GM12864 (cell line): ENCODE results near the gene PHGDH.
"Not testable (repeated sequence)": the region's sequence is repeated elsewhere in the genome, so short reads cannot be mapped to it uniquely, and the experiment has no call there.

Experiments used
- DNase-seq: peaks from one replicate; pipeline ENCODE4 v3.0.0-alpha.2; 2011; ENCODE audit warnings: low read depth
- H3K4me3 ChIP-seq: 2 replicates; pipeline ENCODE4 v1.5.1; 2011; ENCODE audit warnings: mild to moderate bottlenecking, low read depth, low read length, control low read depth
- TF ChIP-seq, protein P1 (sequence below): IDR thresholded peaks from 2 replicates; pipeline ENCODE4 v1.5.1; 2011; ENCODE audit warnings: low read depth, mild to moderate bottlenecking, moderate library complexity, low read length, control low read depth, inconsistent platforms; ENCODE audit errors: missing control alignments

The PHGDH gene

DNA sequence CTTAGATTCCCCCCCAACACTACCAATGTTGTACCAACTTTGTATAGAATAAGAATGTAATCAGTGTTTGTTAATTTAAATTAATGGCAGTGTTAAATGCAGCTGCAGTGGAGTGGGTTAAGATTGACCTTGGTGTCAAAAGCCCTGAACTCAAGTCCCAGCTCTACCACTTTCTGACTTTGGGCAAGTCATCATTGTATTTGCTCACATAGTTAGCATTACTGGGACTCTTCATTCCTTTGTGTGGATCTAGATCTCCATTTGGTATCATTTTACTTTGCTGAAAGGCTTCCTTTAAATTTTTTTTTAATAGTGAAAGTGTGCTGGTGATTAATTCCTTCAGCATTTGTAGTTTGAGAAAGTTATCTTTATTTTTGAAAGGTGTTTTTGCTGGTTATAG is 22.2 kb upstream of the PHGDH start:
- TF ChIP-seq, protein P1, sequence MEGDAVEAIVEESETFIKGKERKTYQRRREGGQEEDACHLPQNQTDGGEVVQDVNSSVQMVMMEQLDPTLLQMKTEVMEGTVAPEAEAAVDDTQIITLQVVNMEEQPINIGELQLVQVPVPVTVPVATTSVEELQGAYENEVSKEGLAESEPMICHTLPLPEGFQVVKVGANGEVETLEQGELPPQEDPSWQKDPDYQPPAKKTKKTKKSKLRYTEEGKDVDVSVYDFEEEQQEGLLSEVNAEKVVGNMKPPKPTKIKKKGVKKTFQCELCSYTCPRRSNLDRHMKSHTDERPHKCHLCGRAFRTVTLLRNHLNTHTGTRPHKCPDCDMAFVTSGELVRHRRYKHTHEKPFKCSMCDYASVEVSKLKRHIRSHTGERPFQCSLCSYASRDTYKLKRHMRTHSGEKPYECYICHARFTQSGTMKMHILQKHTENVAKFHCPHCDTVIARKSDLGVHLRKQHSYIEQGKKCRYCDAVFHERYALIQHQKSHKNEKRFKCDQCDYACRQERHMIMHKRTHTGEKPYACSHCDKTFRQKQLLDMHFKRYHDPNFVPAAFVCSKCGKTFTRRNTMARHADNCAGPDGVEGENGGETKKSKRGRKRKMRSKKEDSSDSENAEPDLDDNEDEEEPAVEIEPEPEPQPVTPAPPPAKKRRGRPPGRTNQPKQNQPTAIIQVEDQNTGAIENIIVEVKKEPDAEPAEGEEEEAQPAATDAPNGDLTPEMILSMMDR: no peak
- H3K4me3 ChIP-seq: no peak overlapping the region
- no peak for DNase-seq

DNA sequence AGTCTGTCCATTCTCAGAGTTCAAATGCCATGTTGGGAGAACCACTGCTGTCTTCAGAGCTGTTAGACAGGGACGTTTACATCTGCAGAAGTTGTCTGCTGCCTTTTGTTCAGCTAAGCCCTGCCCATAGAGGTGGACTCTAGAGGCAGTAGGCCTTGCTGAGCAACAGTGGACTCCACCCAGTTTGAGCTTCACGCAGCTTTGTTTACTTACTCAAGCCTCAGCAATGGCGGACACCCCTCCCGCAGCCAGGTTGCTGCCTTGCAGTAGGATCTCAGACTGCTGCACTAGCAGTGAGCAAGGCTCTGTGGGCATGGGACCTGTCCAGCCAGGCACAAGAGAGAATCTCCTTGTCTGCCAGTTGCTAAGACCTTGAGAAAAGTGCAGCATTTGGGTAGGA is 14.9 kb upstream of the PHGDH start:
- not testable (repeated sequence) for DNase-seq, H3K4me3 ChIP-seq

DNA sequence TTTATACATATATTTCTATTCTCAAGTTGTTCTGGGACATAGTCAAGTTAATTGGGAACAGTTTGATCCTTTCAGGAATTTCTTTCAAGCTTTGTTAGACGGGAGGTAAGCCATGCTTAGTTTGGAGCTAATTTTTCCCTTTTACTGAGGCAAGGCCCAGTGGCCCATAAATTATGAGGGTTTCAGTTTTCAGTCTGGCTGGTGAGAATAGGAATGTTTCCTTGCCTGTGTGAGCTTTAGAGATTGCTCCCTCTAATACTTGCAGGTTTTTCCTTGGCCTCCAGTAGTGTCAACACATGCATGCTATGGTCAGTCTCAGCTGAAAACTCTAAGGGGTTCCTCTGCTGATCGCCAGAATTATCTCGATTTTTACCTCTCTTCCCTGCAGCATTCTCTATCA is 14.1 kb upstream of the PHGDH start:
- H3K4me3 ChIP-seq: no peak overlapping the region
- TF ChIP-seq, protein P1: no peak
- DNase-seq: no peak

DNA sequence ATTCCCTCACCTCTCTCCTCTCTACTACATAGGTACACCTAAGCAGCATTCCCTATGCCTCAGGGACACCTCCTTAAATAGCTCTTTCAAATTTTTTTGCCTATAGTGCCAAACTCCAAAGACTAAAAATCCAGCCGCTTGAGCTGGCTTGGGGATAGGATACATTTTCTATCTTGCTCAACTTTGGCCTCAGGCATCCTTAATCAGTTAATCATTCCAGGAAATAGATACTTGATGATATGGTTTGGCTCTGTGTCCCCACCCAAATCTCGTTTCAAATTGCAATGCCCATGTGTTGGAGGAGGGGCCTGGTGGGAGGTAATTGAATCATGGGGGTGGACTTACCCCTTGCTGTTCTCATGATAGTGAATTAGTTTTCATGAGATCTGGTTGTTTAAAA is 11.4 kb upstream of the PHGDH start:
- DNase-seq: no peak
- H3K4me3 ChIP-seq: no peak overlapping the region
- TF ChIP-seq, protein P1: no peak

DNA sequence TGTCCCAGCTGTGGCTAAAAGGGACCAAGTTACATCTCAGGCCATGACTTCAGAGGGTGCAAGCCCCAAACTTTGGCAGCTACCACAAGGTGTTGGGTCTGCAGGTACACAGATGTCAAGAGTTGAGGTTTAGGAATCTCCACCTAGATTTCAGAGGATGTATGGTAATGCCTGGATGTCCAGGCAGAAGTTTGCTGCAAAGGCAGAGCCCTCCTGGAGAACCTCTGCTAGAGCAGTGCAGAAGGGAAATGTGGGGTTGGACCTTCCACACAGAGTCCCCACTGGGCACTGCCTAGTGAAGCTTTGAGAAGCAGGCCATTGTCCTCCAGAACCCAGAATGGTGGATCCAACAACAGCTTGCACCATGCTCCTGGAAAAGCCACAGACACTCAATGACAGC is 10.1 kb upstream of the PHGDH start:
- DNase-seq: no peak
- no peak overlapping the region for H3K4me3 ChIP-seq
- TF ChIP-seq, protein P1: no peak

DNA sequence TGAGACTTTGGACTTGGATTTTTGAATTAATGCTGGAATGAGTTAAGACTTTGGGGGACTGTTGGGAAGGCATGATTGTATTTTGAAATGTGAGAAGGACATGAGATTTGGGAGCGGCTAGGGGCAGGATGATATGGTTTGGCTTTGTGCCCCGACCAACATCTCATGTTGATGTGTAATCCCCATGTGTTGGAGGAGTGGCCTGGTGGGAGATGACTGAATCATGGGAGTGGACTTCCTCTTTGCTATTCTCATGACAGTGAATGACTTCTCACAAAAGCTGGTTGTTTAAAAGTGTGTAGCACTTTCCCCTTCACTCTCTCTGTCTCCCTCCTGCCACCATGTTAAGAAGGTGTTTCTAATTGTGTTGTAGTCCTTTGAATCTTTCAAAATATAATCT is 9.3 kb upstream of the PHGDH start:
- TF ChIP-seq, protein P1: no peak
- no peak overlapping the region for H3K4me3 ChIP-seq
- no peak for DNase-seq

DNA sequence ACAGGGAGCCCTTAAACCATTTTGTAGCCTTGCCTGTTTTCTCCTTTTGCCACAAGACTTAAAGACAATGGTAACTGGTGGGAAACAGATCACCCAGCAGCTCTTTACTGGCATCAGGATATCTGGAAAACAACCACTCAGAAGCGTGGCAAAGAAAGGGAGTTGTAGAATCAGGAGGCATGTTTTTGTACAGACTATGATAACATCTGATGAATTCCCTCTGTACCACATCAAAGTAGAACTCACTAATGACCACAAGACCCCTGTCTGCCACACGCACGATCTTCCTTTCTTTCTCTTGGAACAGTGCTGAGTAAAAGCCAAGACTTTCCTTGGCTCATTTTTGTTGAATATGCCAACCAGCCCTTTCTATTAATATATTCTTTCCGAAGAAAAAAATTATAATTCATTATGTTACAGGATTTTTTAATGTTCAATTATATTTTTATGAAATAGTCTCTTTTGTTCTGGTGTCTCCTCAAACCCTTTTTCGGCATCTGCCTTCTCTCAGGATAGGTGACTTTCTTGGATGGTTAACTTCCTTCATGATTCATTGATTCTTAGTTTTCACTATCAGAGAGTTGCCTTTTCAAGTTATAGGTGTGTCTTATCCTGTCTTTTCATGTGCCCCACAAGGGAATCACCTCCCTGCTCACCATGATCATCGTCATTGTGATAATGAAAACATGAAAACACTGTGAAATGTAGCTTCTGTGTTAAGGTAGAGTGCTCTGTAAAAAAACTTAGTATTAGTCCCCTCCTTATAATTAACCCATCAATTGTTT is 7.9 kb upstream of the PHGDH start:
- TF ChIP-seq, protein P1: no peak
- DNase-seq: no peak
- H3K4me3 ChIP-seq: no peak overlapping the region

DNA sequence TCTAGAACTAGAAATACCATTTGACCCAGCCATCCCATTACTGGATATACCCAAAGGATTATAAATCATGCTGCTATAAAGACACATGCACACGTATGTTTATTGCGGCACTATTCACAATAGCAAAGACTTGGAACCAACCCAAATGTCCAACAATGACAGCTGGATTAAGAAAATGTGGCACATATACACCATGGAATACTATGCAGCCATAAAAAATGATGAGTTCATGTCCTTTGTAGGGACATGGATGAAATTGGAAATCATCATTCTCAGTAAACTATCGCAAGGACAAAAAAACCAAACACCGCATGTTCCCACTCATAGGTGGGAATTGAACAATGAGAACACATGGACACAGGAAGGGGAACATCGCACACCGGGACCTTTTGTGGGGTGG is 5.1 kb upstream of the PHGDH start:
- H3K4me3 ChIP-seq, DNase-seq: not testable (repeated sequence)

DNA sequence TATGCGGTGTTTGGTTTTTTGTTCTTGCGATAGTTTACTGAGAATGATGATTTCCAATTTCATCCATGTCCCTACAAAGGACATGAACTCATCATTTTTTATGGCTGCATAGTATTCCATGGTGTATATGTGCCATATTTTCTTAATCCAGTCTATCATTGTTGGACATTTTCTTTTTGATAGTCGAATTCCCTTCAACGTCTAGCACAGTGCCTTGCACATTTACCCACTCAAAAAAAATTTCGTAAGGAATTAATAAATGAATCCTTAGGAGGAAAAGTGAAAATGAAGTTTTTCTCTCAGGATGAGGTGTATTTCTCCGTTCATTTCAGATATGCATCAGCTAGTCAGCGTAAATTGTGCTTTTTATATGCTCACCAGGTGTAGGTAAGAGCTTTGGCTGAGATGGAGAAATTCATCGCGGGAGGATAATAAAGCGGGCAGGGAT is 354 bp upstream of the PHGDH start:
- peak overlapping the region; percentile 65 for H3K4me3 ChIP-seq
- DNase-seq: not testable (repeated sequence)
